Measurements from ENCODE around the gene CDH4.

- TF ChIP-seq POLR2AphosphoS5 (IDR thresholded peaks at IDR 0.05; ENCODE audit: low read depth, low read length) (no peak), HNRNPUL1 (IDR thresholded peaks at IDR 0.05; ENCODE audit: low read depth, low read length) (no peak), ETV5 (CRISPR knock-in tag; IDR thresholded peaks at IDR 0.05; ENCODE audit: borderline replicate concordance) (no peak), KIAA2018 (CRISPR knock-in tag; IDR thresholded peaks at IDR 0.05; ENCODE audit: borderline replicate concordance) (no peak), POLR2A (IDR thresholded peaks at IDR 0.05; ENCODE audit: insufficient read depth in 1 of 2, low read depth in 2 of 2, low read length in 2 of 2) (no peak), FOSL1 (CRISPR knock-in tag; IDR thresholded peaks at IDR 0.05; ENCODE audit: borderline replicate concordance) (no peak), ZBTB1 (CRISPR knock-in tag; IDR thresholded peaks at IDR 0.05; ENCODE audit: borderline replicate concordance) (no peak), TP53 (CRISPR knock-in tag; conservative IDR thresholded peaks at IDR 0.05) (no peak), PHF21A (CRISPR knock-in tag; IDR thresholded peaks at IDR 0.05) (no peak), CTCF (CRISPR knock-in tag; IDR thresholded peaks at IDR 0.05) (no peak), ZNF646 (CRISPR knock-in tag; IDR thresholded peaks at IDR 0.05) (no peak), ZNF460 (CRISPR knock-in tag; IDR thresholded peaks at IDR 0.05; ENCODE audit: borderline replicate concordance) (no peak), ZNF12 (CRISPR knock-in tag; IDR thresholded peaks at IDR 0.05) (no peak), THAP9 (CRISPR knock-in tag; IDR thresholded peaks at IDR 0.05; ENCODE audit: borderline replicate concordance) (no peak)
Observed at GRCh38 chr20:61815678-61816077, 563.6 kb downstream of the CDH4 start.

Data from HepG2 (cell line).